CD4-positive, alpha-beta T cell treated with Interleukin-10 for 1 hour (primary cell): ENCODE results near the gene PDE5A.
"Not testable (repeated sequence)": the region's sequence is repeated elsewhere in the genome, so short reads cannot be mapped to it uniquely, and the experiment has no call there.

ENCODE experiments used
- DNase-seq: peaks from one replicate; pipeline ENCODE4 v3.0.0-alpha.2; 2020

PDE5A gene

GRCh38 chr4:119517361-119518229 lies 111.0 kb downstream of the PDE5A start:
- no peak for DNase-seq

GRCh38 chr4:119512398-119512797 lies 116.2 kb downstream of the PDE5A start:
- no peak for DNase-seq

GRCh38 chr4:119510395-119511149 lies 118.0 kb downstream of the PDE5A start:
- DNase-seq, result no peak

GRCh38 chr4:119508281-119508680 lies 120.3 kb downstream of the PDE5A start:
- DNase-seq, result no peak

- DNase-seq, result no peak
Measured at GRCh38 chr4:119506806-119507205, 121.8 kb downstream of the PDE5A start.

- no peak for DNase-seq
Measured at GRCh38 chr4:119504616-119505015, 124.0 kb downstream of the PDE5A start.

GRCh38 chr4:119501740-119502139 lies 126.9 kb downstream of the PDE5A start:
- no peak for DNase-seq

GRCh38 chr4:119498527-119498926 lies 130.1 kb downstream of the PDE5A start:
- no peak for DNase-seq

GRCh38 chr4:119493886-119494285 lies 134.7 kb downstream of the PDE5A start:
- no peak for DNase-seq

GRCh38 chr4:119493419-119493818 lies 135.2 kb downstream of the PDE5A start:
- no peak for DNase-seq

- DNase-seq, result no peak
Measured at GRCh38 chr4:119490335-119490734, 138.3 kb downstream of the PDE5A start.

GRCh38 chr4:119489305-119489704 lies 139.3 kb downstream of the PDE5A start:
- DNase-seq, result no peak

GRCh38 chr4:119480331-119480730 lies 148.3 kb downstream of the PDE5A start:
- no peak for DNase-seq

- no peak for DNase-seq
Measured at GRCh38 chr4:119479835-119480234, 148.8 kb downstream of the PDE5A start.

- no peak for DNase-seq
Measured at GRCh38 chr4:119479180-119479808, 149.3 kb downstream of the PDE5A start.

- no peak for DNase-seq
Measured at GRCh38 chr4:119478446-119479179, 150.0 kb downstream of the PDE5A start.

- DNase-seq, result no peak
Measured at GRCh38 chr4:119477412-119478053, 151.1 kb downstream of the PDE5A start.

GRCh38 chr4:119471259-119471658 lies 157.3 kb downstream of the PDE5A start:
- DNase-seq, result no peak

GRCh38 chr4:119470737-119471063 lies 157.9 kb downstream of the PDE5A start:
- not testable (repeated sequence) for DNase-seq

GRCh38 chr4:119470021-119470736 lies 158.4 kb downstream of the PDE5A start:
- DNase-seq, result not testable (repeated sequence)

GRCh38 chr4:119469039-119469438 lies 159.6 kb downstream of the PDE5A start:
- DNase-seq, result not testable (repeated sequence)

- peak; percentile 59 for DNase-seq
Measured at GRCh38 chr4:119462733-119463132, 165.9 kb downstream of the PDE5A start.
